Daoy (cell line): ENCODE measurements around the gene HIRIP3. TPM values are rescaled to one million over a fixed set of nuclear protein-coding genes. Genes with fewer than 3 reads are reported as not detected.
"Not testable (repeated sequence)": the region's sequence is repeated elsewhere in the genome, so short reads cannot be mapped to it uniquely, and the experiment has no call there.

Experiments used
- DNase-seq: peaks from one replicate; pipeline ENCODE4 v3.0.0-alpha.2; 2015; ENCODE audit warnings: low read depth
- total RNA-seq: library from RNA; depleted of rRNA; stranded (reverse); fragments of >200 nt; shearing (Covaris generic); gene quantifications from 2 replicates; pipeline ENCODE4 v1.2.3, GENCODE V29; 2014

Gene HIRIP3
- total RNA-seq, 1 experiment from 2014 or later: 14.0 TPM

- DNase-seq: no peak
These were observed 21.3 kb upstream of the HIRIP3 start for GRCh38 chr16:30016555-30017276.

GRCh38 chr16:30015450-30015849, 20.0 kb upstream of the HIRIP3 start:
- not testable (repeated sequence) for DNase-seq

GRCh38 chr16:30012598-30012997, 17.2 kb upstream of the HIRIP3 start:
- DNase-seq: not testable (repeated sequence)

- no peak for DNase-seq
These were observed 16.5 kb upstream of the HIRIP3 start for GRCh38 chr16:30011714-30012504.

GRCh38 chr16:30010844-30011713, 15.7 kb upstream of the HIRIP3 start, which contains the start of gene DOC2A:
Gene DOC2A (minus strand): TSS chr16:30011027. CDS start chr16:30010222, 805 bp downstream.
- DNase-seq: no peak

GRCh38 chr16:30009990-30010843, 14.8 kb upstream of the HIRIP3 start:
- DNase-seq: no peak

GRCh38 chr16:30009085-30009862, 13.9 kb upstream of the HIRIP3 start:
- DNase-seq: no peak

GRCh38 chr16:30007378-30007895, 12.0 kb upstream of the HIRIP3 start:
- DNase-seq: no peak

- no peak for DNase-seq
These were observed 11.4 kb upstream of the HIRIP3 start for GRCh38 chr16:30006659-30007377.

GRCh38 chr16:30006095-30006473, 10.7 kb upstream of the HIRIP3 start:
- no peak for DNase-seq

- DNase-seq: peak; percentile 39
These were observed 10.1 kb upstream of the HIRIP3 start for GRCh38 chr16:30005341-30006094.

- DNase-seq: no peak
These were observed 9.4 kb upstream of the HIRIP3 start for GRCh38 chr16:30004811-30005242.

- no peak for DNase-seq
These were observed 9.0 kb upstream of the HIRIP3 start for GRCh38 chr16:30004424-30004776.

- DNase-seq: no peak
These were observed 8.4 kb upstream of the HIRIP3 start for GRCh38 chr16:30003670-30004423.

GRCh38 chr16:30002614-30003346, 7.4 kb upstream of the HIRIP3 start:
- no peak for DNase-seq

- no peak for DNase-seq
These were observed 5.6 kb upstream of the HIRIP3 start for GRCh38 chr16:30000735-30001631.
